ENCODE results near the gene MGLL. TPM values are rescaled to one million over a fixed set of nuclear protein-coding genes. Genes with fewer than 3 reads are reported as not detected.

Gene MGLL
- total RNA-seq, 3 donors from 2014 or later, result 212 to 515 (median 221) TPM

GRCh38 chr3:127860211-127860696 lies 37.9 kb upstream of the MGLL start:
- no peaks in the 10 kb centered on the region for H3K9me3 ChIP-seq
- no peaks in the 10 kb centered on the region for H3K4me1 ChIP-seq (ENCODE audit: low read depth)
- H3K4me3 ChIP-seq, result no peak overlapping the region
- DNase-seq, result no peak
- H3K36me3 ChIP-seq (ENCODE audit: low read depth), result no peaks in the 10 kb centered on the region
- intact Hi-C loops (cut with DNase I, micrococcal nuclease), result no loop called here
- no peak for ATAC-seq
- TF ChIP-seq CTCF (IDR thresholded peaks at IDR 0.05), result no peak

GRCh38 chr3:127859730-127860129 lies 37.4 kb upstream of the MGLL start:
- Histone ChIP-seq H3K9me3 (no peaks in the 10 kb centered on the region), H3K4me3 (no peak overlapping the region), H3K36me3 (ENCODE audit: low read depth) (no peaks in the 10 kb centered on the region), H3K4me1 (ENCODE audit: low read depth) (no peaks in the 10 kb centered on the region)
- intact Hi-C loops (cut with DNase I, micrococcal nuclease), result no loop called here
- DNase-seq (no peak), ATAC-seq (no peak)
- TF ChIP-seq CTCF (IDR thresholded peaks at IDR 0.05), result no peak

GRCh38 chr3:127858937-127859336 lies 36.6 kb upstream of the MGLL start:
- Histone ChIP-seq H3K9me3 (no peaks in the 10 kb centered on the region), H3K4me3 (no peak overlapping the region), H3K4me1 (ENCODE audit: low read depth) (no peaks in the 10 kb centered on the region), H3K36me3 (ENCODE audit: low read depth) (no peaks in the 10 kb centered on the region)
- DNase-seq (no peak), ATAC-seq (no peak)
- intact Hi-C loops (cut with DNase I, micrococcal nuclease), result no loop called here
- TF ChIP-seq CTCF (IDR thresholded peaks at IDR 0.05), result no peak

- DNase-seq, result no peak
- no peaks in the 10 kb centered on the region for H3K9me3 ChIP-seq
- intact Hi-C loops (cut with DNase I, micrococcal nuclease), result no loop called here
- no peak for ATAC-seq
- H3K4me3 ChIP-seq, result no peak overlapping the region
- no peaks in the 10 kb centered on the region for H3K4me1 ChIP-seq (ENCODE audit: low read depth)
- TF ChIP-seq CTCF (IDR thresholded peaks at IDR 0.05), result no peak
- H3K36me3 ChIP-seq (ENCODE audit: low read depth), result no peaks in the 10 kb centered on the region
Measured at GRCh38 chr3:127858521-127858920, 36.2 kb upstream of the MGLL start.

GRCh38 chr3:127857333-127857732 lies 35.0 kb upstream of the MGLL start:
- intact Hi-C loops (cut with DNase I, micrococcal nuclease), result no loop called here
- no peak for TF ChIP-seq CTCF (IDR thresholded peaks at IDR 0.05)
- Histone ChIP-seq H3K36me3 (ENCODE audit: low read depth) (no peaks in the 10 kb centered on the region), H3K9me3 (no peaks in the 10 kb centered on the region), H3K4me1 (ENCODE audit: low read depth) (no peaks in the 10 kb centered on the region), H3K4me3 (no peak overlapping the region)
- DNase-seq, result peak in 1 of 3 donors; percentile 14
- ATAC-seq, result no peak

GRCh38 chr3:127856801-127857200 lies 34.5 kb upstream of the MGLL start:
- Histone ChIP-seq H3K4me1 (ENCODE audit: low read depth) (no peaks in the 10 kb centered on the region), H3K4me3 (no peak overlapping the region), H3K36me3 (ENCODE audit: low read depth) (no peaks in the 10 kb centered on the region)

More at GRCh38 chr3:127856801-127857200, 34.5 kb upstream of the MGLL start:
- ATAC-seq (no peak), DNase-seq (no peak)
- H3K9me3 ChIP-seq, result no peaks in the 10 kb centered on the region
- TF ChIP-seq CTCF (IDR thresholded peaks at IDR 0.05), result no peak
- intact Hi-C loops (cut with DNase I, micrococcal nuclease), result no loop called here

All from mucosa of descending colon (tissue), 3 donors.